ENCODE measurements around the gene FAM210B.

- no peak for TF ChIP-seq CTCF (IDR thresholded peaks at IDR 0.05; ENCODE audit: insufficient read depth, low read length, poor library complexity, severe bottlenecking)
- no peak for TF ChIP-seq EZH2phosphoT487 (conservative IDR thresholded peaks at IDR 0.05; ENCODE audit: low read length)
These were observed 24.6 kb downstream of the FAM210B start for GRCh38 chr20:56383334-56383733.
